ENCODE data around the gene DYNC1H1. TPM values are rescaled to one million over a fixed set of nuclear protein-coding genes. Genes with fewer than 3 reads are reported as not detected.

DYNC1H1 gene
- total RNA-seq, 4 donors from 2014 or later, result 606 to 1,020 (median 666) TPM

- ATAC-seq, result no peak
- WGBS, 2 donors (ENCODE audit: low coverage in 1 of 2), result 80% methylated on average over 1 of the region's 14 CpGs; no CpG with 5 or more reads in 1 of the 2 donors
- peaks cover 2 to 100% of the 10 kb centered on the region in 2 donors for H3K36me3 ChIP-seq
Measured at GRCh38 chr14:102007916-102008418, 43.6 kb downstream of the DYNC1H1 start.

GRCh38 chr14:102008891-102009290 is 44.5 kb downstream of the DYNC1H1 start:
- Histone ChIP-seq H3K27me3 (no peaks in the 10 kb centered on the region), H3K36me3 (peaks cover 2 to 100% of the 10 kb centered on the region in 2 donors), H3K27ac (no peak overlapping the region), H3K4me3 (no peak overlapping the region), H3K9me3 (no peaks in the 10 kb centered on the region), H3K4me1 (no peaks in the 10 kb centered on the region)
- no peak for ATAC-seq
- whole genome bisulfite sequencing, 2 donors (ENCODE audit: low coverage in 1 of 2), result 83 to 100% methylated on average over 1 to 5 of the region's 8 CpGs
- no peak for TF ChIP-seq EP300 (IDR thresholded peaks at IDR 0.05)
- TF ChIP-seq CTCF (IDR thresholded peaks at IDR 0.05), result no peak
- TF ChIP-seq POLR2A (IDR thresholded peaks at IDR 0.05), result no peak
- no peak for TF ChIP-seq POLR2AphosphoS5 (IDR thresholded peaks at IDR 0.05)

More at GRCh38 chr14:102007916-102008418, 43.6 kb downstream of the DYNC1H1 start:
- H3K4me3 ChIP-seq, result no peak overlapping the region
- no peaks in the 10 kb centered on the region for H3K9me3 ChIP-seq
- TF ChIP-seq CTCF (IDR thresholded peaks at IDR 0.05) (no peak), POLR2AphosphoS5 (IDR thresholded peaks at IDR 0.05) (no peak), EP300 (IDR thresholded peaks at IDR 0.05) (no peak), POLR2A (IDR thresholded peaks at IDR 0.05) (no peak)
- H3K27me3 ChIP-seq, result no peaks in the 10 kb centered on the region
- no peaks in the 10 kb centered on the region for H3K4me1 ChIP-seq
- no peak overlapping the region for H3K27ac ChIP-seq

- no peak for ATAC-seq
- 72 to 88% methylated on average over 3 to 4 of the region's 8 CpGs for WGBS, 2 donors (ENCODE audit: low coverage in 1 of 2)
- Histone ChIP-seq H3K27me3 (no peaks in the 10 kb centered on the region), H3K36me3 (peaks cover 2 to 100% of the 10 kb centered on the region in 2 donors), H3K9me3 (no peaks in the 10 kb centered on the region), H3K27ac (no peak overlapping the region), H3K4me1 (no peaks in the 10 kb centered on the region), H3K4me3 (no peak overlapping the region)
- TF ChIP-seq CTCF (IDR thresholded peaks at IDR 0.05), result no peak
- no peak for TF ChIP-seq EP300 (IDR thresholded peaks at IDR 0.05)
- no peak for TF ChIP-seq POLR2A (IDR thresholded peaks at IDR 0.05)
- no peak for TF ChIP-seq POLR2AphosphoS5 (IDR thresholded peaks at IDR 0.05)
Measured at GRCh38 chr14:102011631-102012030, 47.3 kb downstream of the DYNC1H1 start.

GRCh38 chr14:102012336-102012735 is 48.0 kb downstream of the DYNC1H1 start:
- 89 to 93% methylated on average over 3 to 7 of the region's 7 CpGs for WGBS, 2 donors (ENCODE audit: low coverage in 1 of 2)
- H3K36me3 ChIP-seq, result peaks cover 2 to 100% of the 10 kb centered on the region in 2 donors
- no peak for TF ChIP-seq EP300 (IDR thresholded peaks at IDR 0.05)
- no peak for TF ChIP-seq POLR2A (IDR thresholded peaks at IDR 0.05)
- TF ChIP-seq POLR2AphosphoS5 (IDR thresholded peaks at IDR 0.05), result no peak
- TF ChIP-seq CTCF (IDR thresholded peaks at IDR 0.05), result no peak

GRCh38 chr14:102013669-102014200 is 49.4 kb downstream of the DYNC1H1 start:
- peaks cover 2 to 100% of the 10 kb centered on the region in 2 donors for H3K36me3 ChIP-seq
- 73 to 87% methylated on average over 7 to 10 of the region's 10 CpGs for WGBS, 2 donors (ENCODE audit: low coverage in 1 of 2)
- TF ChIP-seq POLR2A (IDR thresholded peaks at IDR 0.05), result no peak
- TF ChIP-seq EP300 (IDR thresholded peaks at IDR 0.05), result no peak
- TF ChIP-seq CTCF (IDR thresholded peaks at IDR 0.05), result no peak
- no peaks in the 10 kb centered on the region for H3K9me3 ChIP-seq
- H3K27me3 ChIP-seq, result no peaks in the 10 kb centered on the region
- H3K4me3 ChIP-seq, result no peak overlapping the region
- no peak for ATAC-seq
- H3K4me1 ChIP-seq, result no peaks in the 10 kb centered on the region
- no peak overlapping the region for H3K27ac ChIP-seq

More at GRCh38 chr14:102012336-102012735, 48.0 kb downstream of the DYNC1H1 start:
- no peaks in the 10 kb centered on the region for H3K9me3 ChIP-seq
- no peak overlapping the region for H3K4me3 ChIP-seq
- no peaks in the 10 kb centered on the region for H3K27me3 ChIP-seq
- ATAC-seq, result no peak
- no peaks in the 10 kb centered on the region for H3K4me1 ChIP-seq
- no peak overlapping the region for H3K27ac ChIP-seq

Measured in gastroesophageal sphincter (tissue), 4 donors.